ENCODE results near the gene RTEL1.

The RTEL1 gene

GRCh38 chr20:63690003-63690897 lies 32.1 kb downstream of the RTEL1 start:
- DNase-seq = no peak

GRCh38 chr20:63690898-63691710 lies 33.0 kb downstream of the RTEL1 start:
- DNase-seq = no peak

- no peak for DNase-seq
These were observed 33.8 kb downstream of the RTEL1 start for GRCh38 chr20:63691711-63692435.

- no peak for DNase-seq
These were observed 34.4 kb downstream of the RTEL1 start for GRCh38 chr20:63692436-63693082.

GRCh38 chr20:63693083-63693732 lies 35.1 kb downstream of the RTEL1 start:
- no peak for DNase-seq

GRCh38 chr20:63693733-63694583 lies 35.8 kb downstream of the RTEL1 start:
- no peak for DNase-seq

- DNase-seq = no peak
These were observed 36.7 kb downstream of the RTEL1 start for GRCh38 chr20:63694584-63695423.

- DNase-seq = no peak
These were observed 37.6 kb downstream of the RTEL1 start for GRCh38 chr20:63695424-63696305.

- no peak for DNase-seq
These were observed 38.2 kb downstream of the RTEL1 start for GRCh38 chr20:63696306-63696627.

GRCh38 chr20:63696628-63697356 lies 38.7 kb downstream of the RTEL1 start, which contains the start of gene TNFRSF6B:
TNFRSF6B (plus strand) TSS chr20:63696652; CDS start chr20:63696768, 116 bp downstream.
- no peak for DNase-seq

GRCh38 chr20:63697357-63697867 lies 39.3 kb downstream of the RTEL1 start:
- no peak for DNase-seq

GRCh38 chr20:63697868-63698545 lies 39.9 kb downstream of the RTEL1 start:
- no peak for DNase-seq

GRCh38 chr20:63698739-63699465 lies 40.8 kb downstream of the RTEL1 start:
- DNase-seq = no peak

- no peak for DNase-seq
These were observed 41.5 kb downstream of the RTEL1 start for GRCh38 chr20:63699466-63700198.

- DNase-seq = no peak
These were observed 42.3 kb downstream of the RTEL1 start for GRCh38 chr20:63700199-63701050.

Measured in T-helper 9 cell (primary cell).